Activated CD8-positive, alpha-beta memory T cell treated with anti-CD3 and anti-CD28 coated beads, Interleukin-2, amount 50 U/mL, for 1 hour (primary cell): Measurements from ENCODE around the gene MCM5.

Source experiments
- DNase-seq: peaks from one replicate; pipeline ENCODE4 v3.0.0-alpha.2; 2020; ENCODE audit errors: extremely low read depth

The MCM5 gene

GRCh38 chr22:35403356-35403755, 3.4 kb downstream of the MCM5 start:
- DNase-seq = no peak

DNA sequence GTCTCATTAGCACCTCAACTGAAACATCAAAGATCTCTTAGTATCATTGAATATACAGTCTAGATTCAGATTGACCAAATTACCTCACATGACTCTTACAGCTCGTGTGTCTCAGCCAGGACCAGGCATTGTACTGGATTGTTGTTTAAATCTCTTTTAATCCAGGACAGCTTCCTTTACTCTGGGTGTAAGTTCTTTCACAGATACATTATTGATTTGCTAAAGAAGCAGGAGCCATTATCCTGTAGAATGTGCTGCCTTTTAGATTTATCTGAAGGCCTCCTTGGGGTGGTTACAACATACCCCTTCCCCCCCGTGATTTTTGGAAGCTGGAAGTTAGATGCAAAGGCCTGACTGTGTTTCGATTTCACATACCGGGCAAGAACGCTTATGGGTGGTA, 4.2 kb downstream of the MCM5 start:
- no peak for DNase-seq

- no peak for DNase-seq
Measured at GRCh38 chr22:35406443-35406842, 6.5 kb downstream of the MCM5 start.

DNA sequence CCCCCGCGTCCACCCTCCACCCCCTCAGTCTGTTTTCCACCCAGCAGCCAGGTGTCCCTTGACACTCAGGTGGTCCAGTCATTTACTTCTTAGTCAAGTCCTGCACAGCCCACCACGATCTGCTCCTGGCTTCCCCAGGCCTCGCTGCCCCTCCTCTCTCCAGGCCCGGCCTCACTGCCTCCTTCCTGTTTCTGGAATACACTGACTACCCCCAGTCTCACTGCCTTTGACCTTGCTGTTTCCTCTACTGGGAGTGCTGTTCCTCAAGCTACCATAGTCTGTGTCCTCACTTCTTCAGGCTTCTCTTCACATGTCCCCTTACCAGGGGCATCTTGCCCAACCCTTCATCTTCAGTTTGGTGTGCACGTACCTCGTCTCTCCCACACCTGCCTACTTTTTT, 7.4 kb downstream of the MCM5 start:
- no peak for DNase-seq

- DNase-seq = no peak
Measured at GRCh38 chr22:35409783-35410662, 10.1 kb downstream of the MCM5 start.

DNA sequence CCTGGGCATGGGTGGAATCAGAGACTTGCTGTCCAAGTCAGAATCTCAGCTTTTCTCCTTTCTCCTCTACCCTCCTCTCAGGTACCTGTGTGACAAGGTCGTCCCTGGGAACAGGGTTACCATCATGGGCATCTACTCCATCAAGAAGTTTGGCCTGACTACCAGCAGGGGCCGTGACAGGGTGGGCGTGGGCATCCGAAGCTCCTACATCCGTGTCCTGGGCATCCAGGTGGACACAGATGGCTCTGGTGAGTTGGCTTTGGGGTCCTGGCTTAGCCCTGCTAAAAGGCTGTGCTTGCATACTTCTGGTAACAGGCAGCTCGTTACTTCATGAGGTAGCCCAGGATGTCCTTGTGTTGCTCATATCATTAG, 10.7 kb downstream of the MCM5 start:
- no peak for DNase-seq

GRCh38 chr22:35411102-35411501, 11.2 kb downstream of the MCM5 start:
- no peak for DNase-seq

- DNase-seq = no peak
Measured at GRCh38 chr22:35413624-35414023, 13.7 kb downstream of the MCM5 start.

DNA sequence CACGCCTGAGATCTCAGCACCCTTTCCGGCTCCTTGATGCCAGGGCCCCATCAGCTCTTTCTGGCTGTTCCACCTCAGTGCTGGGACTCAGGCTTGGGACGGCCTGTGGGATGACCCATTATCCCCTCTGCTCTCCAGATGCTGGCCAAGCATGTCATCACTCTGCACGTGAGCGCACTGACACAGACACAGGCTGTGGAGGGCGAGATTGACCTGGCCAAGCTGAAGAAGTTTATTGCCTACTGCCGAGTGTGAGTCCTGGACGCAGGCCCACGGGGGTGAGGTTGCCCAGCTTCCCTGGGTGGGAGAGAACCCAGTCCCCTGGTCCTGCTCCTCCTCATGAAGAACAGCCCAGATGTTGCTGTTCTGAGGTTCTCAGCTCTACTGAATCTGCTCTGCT, 17.7 kb downstream of the MCM5 start:
- DNase-seq = no peak

DNA sequence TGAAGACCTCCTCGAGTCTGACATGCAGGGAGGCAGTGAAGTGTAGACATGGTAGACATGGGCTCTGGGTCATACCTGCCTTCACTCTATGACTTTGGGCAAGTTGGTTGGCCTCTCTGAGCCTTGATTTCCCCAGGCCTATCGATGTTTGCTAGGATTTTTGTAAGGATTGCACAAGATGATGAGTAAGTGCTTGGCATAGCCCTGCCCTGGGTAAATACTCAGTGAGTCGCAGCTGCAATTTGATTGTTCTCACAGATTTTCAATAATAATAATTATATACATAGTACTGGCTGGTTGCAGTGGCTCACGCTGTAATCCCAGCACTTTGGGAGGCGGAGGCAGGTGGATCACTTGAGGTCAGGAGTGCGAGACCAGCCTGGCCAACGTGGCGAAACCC, 18.1 kb downstream of the MCM5 start:
- no peak for DNase-seq

DNA sequence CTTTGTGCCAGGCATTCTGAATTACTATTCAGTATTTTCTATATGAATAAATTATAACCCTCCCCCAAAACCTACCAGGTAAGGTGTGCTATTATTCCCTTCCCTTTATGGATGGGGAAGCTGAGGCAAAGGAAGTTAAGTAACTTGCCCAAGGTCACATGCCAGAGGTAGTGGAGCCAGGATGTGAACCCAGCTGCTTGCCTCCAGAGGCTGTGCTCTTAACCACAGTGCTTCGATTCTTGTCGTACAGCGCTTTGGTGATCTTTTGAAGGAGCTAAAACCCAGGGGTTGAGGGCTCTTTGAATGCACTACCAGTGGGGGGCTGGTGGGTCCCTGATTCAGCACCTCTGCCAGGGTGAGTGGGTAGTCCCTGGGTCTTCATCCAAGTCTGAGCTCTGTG, 18.8 kb downstream of the MCM5 start:
- DNase-seq = no peak

DNA sequence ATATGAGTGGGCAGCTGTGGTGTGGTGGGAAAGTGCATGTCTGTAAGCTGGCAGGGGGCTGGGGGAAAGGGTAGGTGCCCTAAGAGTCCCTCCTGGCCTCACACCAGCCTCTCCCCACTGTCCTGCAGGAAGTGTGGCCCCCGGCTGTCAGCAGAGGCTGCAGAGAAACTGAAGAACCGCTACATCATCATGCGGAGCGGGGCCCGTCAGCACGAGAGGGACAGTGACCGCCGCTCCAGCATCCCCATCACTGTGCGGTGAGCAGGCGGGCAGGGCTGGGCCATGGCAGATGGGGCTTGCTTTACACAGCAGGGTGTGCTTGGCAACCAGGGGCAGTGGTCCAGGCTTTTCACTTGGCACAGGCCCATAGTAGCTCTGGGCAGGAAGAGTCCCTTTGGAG, 19.8 kb downstream of the MCM5 start:
- DNase-seq = no peak

DNA sequence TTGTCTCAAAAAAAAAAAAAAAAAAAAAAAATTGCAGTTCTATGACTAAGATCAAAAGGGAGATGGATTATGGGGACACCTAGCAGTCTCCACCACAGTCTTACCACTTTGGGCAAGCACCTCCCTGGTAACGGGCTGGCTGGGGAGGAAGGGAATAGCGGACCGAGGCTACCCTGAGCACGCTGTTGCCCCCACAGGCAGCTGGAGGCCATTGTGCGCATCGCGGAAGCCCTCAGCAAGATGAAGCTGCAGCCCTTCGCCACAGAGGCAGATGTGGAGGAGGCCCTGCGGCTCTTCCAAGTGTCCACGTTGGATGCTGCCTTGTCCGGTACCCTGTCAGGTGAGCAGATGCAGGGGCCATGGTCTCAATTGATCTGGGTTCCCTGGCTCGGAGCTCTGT, 21.2 kb downstream of the MCM5 start:
- DNase-seq = no peak

DNA sequence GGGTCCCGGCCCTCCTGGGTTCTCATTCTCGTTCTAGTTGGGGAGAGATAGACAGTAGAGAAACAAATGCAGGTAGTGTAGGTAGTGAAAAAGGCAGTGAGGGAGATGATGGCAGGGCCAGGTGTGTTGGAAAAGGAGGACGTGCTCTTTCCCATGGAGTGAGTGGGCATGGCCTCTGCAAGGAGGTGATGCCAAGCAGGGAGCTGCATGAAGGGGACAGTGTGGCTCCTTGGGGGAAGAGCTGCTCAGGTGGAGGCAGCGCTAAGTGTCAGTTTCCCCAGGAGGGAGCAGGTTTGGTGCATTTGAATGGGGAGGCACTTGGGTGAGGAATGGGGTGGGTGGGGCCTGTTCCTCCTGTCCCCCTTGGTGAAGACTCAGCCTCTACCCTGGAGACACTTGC, 22.2 kb downstream of the MCM5 start:
- DNase-seq = no peak

DNA sequence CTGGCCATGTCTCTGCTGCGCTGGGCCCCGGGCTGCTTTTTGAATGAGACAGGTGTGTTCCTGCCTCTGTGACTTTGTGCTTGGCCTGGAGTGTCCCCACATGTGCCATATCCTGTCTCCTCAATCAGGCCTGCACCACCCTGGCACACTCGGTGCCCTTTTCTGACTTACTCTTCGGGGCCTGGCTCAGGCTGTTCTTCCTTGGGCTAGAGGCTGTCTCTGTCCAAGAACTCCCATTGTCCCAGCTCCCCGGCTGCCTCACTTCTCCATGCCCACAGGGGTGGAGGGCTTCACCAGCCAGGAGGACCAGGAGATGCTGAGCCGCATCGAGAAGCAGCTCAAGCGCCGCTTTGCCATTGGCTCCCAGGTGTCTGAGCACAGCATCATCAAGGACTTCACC, 23.0 kb downstream of the MCM5 start:
- DNase-seq = no peak

DNA sequence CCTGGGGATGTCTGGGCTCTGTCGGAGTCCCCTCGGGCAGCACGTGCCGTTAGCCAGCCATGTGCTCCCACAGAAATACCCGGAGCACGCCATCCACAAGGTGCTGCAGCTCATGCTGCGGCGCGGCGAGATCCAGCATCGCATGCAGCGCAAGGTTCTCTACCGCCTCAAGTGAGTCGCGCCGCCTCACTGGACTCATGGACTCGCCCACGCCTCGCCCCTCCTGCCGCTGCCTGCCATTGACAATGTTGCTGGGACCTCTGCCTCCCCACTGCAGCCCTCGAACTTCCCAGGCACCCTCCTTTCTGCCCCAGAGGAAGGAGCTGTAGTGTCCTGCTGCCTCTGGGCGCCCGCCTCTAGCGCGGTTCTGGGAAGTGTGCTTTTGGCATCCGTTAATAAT, 24.1 kb downstream of the MCM5 start:
- no peak for DNase-seq

GRCh38 chr22:35424761-35425160, 24.8 kb downstream of the MCM5 start:
- DNase-seq = no peak

- DNase-seq = no peak
Measured at GRCh38 chr22:35425546-35425945, 25.6 kb downstream of the MCM5 start.

- no peak for DNase-seq
Measured at GRCh38 chr22:35425971-35426800, 26.2 kb downstream of the MCM5 start.

DNA sequence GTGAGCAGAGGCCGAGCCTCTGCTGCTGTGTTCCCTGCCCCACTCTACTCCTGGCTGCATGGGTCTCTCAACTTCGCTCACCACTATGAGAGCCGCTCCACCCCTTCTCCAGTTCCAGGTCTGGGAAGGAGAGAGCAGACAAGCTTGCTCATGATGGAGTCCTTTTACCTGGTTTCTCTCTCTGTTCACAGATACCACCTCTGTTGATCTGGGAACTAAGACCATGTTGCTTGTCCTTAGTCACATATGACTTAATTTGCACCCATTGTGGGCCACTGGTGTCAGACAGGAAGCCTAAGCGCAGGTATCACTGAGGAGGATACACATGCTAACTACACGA, 26.8 kb downstream of the MCM5 start:
- DNase-seq = no peak

DNA sequence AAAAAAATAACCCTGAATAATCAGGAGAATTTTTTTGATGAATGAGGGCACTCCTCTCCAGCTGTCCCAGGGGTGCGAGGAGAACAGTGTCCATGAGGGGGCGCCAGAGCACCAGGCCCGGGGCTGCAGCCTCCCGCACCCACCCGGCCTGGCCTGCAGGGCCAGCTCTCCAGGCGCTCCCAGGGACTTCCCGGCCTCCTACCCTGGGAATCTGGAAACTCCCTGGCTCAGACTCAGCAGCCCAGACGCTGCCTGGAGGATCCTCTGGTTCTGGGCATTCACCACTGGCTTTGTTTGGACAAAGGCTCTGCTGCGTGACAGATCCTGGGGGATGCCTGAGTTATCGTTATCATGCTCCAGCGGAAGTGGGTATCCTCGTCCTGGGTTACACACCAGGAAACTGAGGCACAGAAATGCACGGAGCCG, 31.0 kb downstream of the MCM5 start:
- no peak for DNase-seq

DNA sequence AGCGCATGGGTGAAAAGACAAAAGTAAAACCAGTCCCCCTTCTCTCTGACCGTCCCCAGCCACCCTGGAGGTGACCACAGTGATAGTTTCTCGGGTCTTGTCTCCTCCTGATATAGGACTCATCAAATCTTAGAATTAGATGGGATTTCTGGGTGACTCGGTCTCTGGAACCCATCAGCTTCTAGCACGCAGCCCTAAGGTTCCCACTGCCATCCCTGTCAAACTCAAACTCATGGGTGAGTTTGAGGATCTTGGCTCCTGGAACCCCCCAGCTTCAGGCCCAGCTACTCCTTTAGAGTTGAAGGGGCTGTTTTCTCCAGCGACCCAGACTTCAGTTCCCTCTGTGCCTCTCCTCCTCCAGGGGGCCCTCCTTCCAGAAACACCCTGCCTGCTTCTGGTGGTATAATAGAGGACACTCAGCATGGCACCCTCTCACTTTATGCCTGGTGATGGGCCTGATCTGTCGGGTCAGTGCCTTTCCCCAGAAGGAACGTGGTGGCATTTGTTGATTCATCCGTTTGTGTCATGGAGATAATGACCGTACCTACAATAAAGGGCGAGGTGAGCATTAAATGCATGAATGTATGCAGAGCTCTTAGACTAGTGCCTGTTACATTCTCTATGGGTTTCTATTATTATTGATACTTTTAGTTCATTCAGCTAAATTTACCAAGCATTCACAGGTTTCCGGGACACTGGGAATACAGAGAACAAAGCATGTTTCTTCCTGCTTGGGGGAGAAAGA, 31.7 kb downstream of the MCM5 start:
- DNase-seq = no peak
